Endodermal cell (in vitro differentiated cells): ENCODE results near the gene FXR1. TPM values are rescaled to one million over a fixed set of nuclear protein-coding genes. Genes with fewer than 3 reads are reported as not detected.
A peak's percentile ranks its signal among the peaks of the same experiment; 100 is the strongest.

Experiments used
- DNase-seq: peaks from one replicate; pipeline ENCODE4 v3.0.0-alpha.2; 2017
- H3K27ac ChIP-seq: 2 replicates; pipeline ENCODE4 v1.5.1; 2013; ENCODE audit warnings: mild to moderate bottlenecking, low read depth, low read length, moderate library complexity
- H3K27me3 ChIP-seq: 2 replicates; pipeline ENCODE4 v1.6.1; 2013; ENCODE audit warnings: mild to moderate bottlenecking, low read length, moderate library complexity; ENCODE audit not compliant: insufficient read depth, control insufficient read depth, poor library complexity, severe bottlenecking
- H3K36me3 ChIP-seq: 2 replicates; pipeline ENCODE4 v1.7.0; 2013; ENCODE audit warnings: mild to moderate bottlenecking, low read length, moderate library complexity; ENCODE audit not compliant: control insufficient read depth, insufficient read depth
- H3K4me1 ChIP-seq: one replicate; pipeline ENCODE4 v1.7.0; 2013; ENCODE audit warnings: low read length; ENCODE audit not compliant: control insufficient read depth, insufficient read depth
- H3K4me3 ChIP-seq: 2 replicates; pipeline ENCODE4 v1.5.1; 2013; ENCODE audit warnings: mild to moderate bottlenecking, low read length, moderate library complexity
- H3K9ac ChIP-seq: 2 replicates; pipeline ENCODE4 v1.6.1; 2013; ENCODE audit warnings: mild to moderate bottlenecking, low read length, moderate library complexity; ENCODE audit not compliant: poor library complexity, severe bottlenecking; ENCODE audit errors: extremely low read depth
- H3K9me3 ChIP-seq: 2 replicates; pipeline ENCODE4 v1.6.1; 2013; ENCODE audit warnings: mild to moderate bottlenecking, low read length, moderate library complexity; ENCODE audit not compliant: control insufficient read depth
- H3K27ac Mint-ChIP-seq: 2 replicates; pipeline ENCODE4 v1.8.0; 2020; ENCODE audit warnings: mixed read lengths
- H3K27me3 Mint-ChIP-seq: 2 replicates; pipeline ENCODE4 v1.8.0; 2021; ENCODE audit warnings: mild to moderate bottlenecking, mixed read lengths; ENCODE audit not compliant: insufficient read depth
- H3K36me3 Mint-ChIP-seq: 2 replicates; pipeline ENCODE4 v1.8.0; 2020; ENCODE audit warnings: low read depth, mixed read lengths
- H3K4me1 Mint-ChIP-seq: 2 replicates; pipeline ENCODE4 v1.8.0; 2020; ENCODE audit warnings: mixed read lengths
- H3K4me3 Mint-ChIP-seq: 2 replicates; pipeline ENCODE4 v1.8.0; 2020; ENCODE audit warnings: mild to moderate bottlenecking, moderate library complexity, mixed read lengths
- H3K9me3 Mint-ChIP-seq: 2 replicates; pipeline ENCODE4 v1.8.0; 2020; ENCODE audit warnings: mild to moderate bottlenecking, mixed read lengths
- WGBS, 2 experiments: methylation state at CpG; one replicate each; pipeline versions ENCODE4 v1.1.5 to v1.1.7; 2013; ENCODE audit warnings: missing lambda C conversion rate in 2 of 2, mixed read lengths in 1 of 2; ENCODE audit not compliant: insufficient coverage in 1 of 2, insufficient read length in 1 of 2; 5-methylcytosine and 5-hydroxymethylcytosine counted together
- total RNA-seq, 2 donors: library from RNA; stranded (reverse); fragmentation: NEBNext Ultra II Directional in 1 of 2; extraction: Animal tissue kit (Norgen Biotek cat#: 25700) in 1 of 2; gene quantifications; 2 replicates in 1 of 2; 3 replicates in 1 of 2; pipeline ENCODE4 v1.2.1, GENCODE V29; 2021
- TF ChIP-seq, protein P1 (sequence below): fragments of 200-600 bp; sonication (generic); conservative IDR thresholded peaks from 2 replicates; pipeline ENCODE4 v1.5.0; 2021; ENCODE audit warnings: antibody characterized with exemption, mild to moderate bottlenecking

Gene FXR1
- total RNA-seq, 2 donors from 2014 or later, result 252 to 298 TPM

GRCh38 chr3:180922242-180922641 lies 9.8 kb downstream of the FXR1 start:
- H3K27ac ChIP-seq, result no peak overlapping the region
- no peak for DNase-seq
- H3K4me1 Mint-ChIP-seq, result peaks cover 39% of the 10 kb centered on the region
- H3K4me3 Mint-ChIP-seq, result no peak overlapping the region
- TF ChIP-seq, protein P1, sequence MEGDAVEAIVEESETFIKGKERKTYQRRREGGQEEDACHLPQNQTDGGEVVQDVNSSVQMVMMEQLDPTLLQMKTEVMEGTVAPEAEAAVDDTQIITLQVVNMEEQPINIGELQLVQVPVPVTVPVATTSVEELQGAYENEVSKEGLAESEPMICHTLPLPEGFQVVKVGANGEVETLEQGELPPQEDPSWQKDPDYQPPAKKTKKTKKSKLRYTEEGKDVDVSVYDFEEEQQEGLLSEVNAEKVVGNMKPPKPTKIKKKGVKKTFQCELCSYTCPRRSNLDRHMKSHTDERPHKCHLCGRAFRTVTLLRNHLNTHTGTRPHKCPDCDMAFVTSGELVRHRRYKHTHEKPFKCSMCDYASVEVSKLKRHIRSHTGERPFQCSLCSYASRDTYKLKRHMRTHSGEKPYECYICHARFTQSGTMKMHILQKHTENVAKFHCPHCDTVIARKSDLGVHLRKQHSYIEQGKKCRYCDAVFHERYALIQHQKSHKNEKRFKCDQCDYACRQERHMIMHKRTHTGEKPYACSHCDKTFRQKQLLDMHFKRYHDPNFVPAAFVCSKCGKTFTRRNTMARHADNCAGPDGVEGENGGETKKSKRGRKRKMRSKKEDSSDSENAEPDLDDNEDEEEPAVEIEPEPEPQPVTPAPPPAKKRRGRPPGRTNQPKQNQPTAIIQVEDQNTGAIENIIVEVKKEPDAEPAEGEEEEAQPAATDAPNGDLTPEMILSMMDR, result no peak
- no peaks in the 10 kb centered on the region for H3K4me1 ChIP-seq
- H3K9ac ChIP-seq, result no peak overlapping the region
- H3K36me3 ChIP-seq, result peaks cover 43% of the 10 kb centered on the region
- H3K9me3 ChIP-seq, result no peaks in the 10 kb centered on the region
- no peak overlapping the region for H3K27ac Mint-ChIP-seq
- H3K27me3 Mint-ChIP-seq, result no peaks in the 10 kb centered on the region
- H3K36me3 Mint-ChIP-seq, result peaks cover 23% of the 10 kb centered on the region
- no peaks in the 10 kb centered on the region for H3K27me3 ChIP-seq
- H3K9me3 Mint-ChIP-seq, result no peaks in the 10 kb centered on the region
- no peak overlapping the region for H3K4me3 ChIP-seq

DNA sequence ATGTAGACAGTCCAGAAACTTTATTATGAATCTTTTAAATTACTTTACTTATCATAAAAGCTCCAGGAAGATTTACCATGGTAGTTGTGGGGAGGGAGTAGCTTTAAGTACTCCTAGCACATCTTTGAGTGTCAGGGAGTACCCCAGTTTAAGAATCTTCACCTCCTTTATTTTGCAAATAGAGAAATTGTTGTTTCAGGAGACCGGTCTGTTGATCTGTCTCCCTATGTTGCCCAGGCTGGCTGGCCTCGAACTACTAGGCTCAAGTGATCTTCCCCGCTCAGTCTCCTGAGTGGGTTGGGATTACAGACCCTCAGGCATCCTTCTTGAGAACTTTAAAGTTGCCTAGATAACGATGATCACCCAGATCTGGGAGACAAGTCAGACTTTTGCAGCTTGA lies 11.1 kb downstream of the FXR1 start:
- Histone ChIP-seq H3K27me3 (no peaks in the 10 kb centered on the region), H3K27ac (no peak overlapping the region), H3K9me3 (no peaks in the 10 kb centered on the region), H3K4me3 (no peak overlapping the region), H3K9ac (no peak overlapping the region), H3K36me3 (peaks cover 31% of the 10 kb centered on the region), H3K4me1 (no peaks in the 10 kb centered on the region)
- Mint-ChIP-seq H3K4me1 (peaks cover 36% of the 10 kb centered on the region), H3K4me3 (no peak overlapping the region), H3K27ac (peak overlapping the region; percentile 64), H3K27me3 (no peaks in the 10 kb centered on the region), H3K9me3 (no peaks in the 10 kb centered on the region), H3K36me3 (peaks cover 25% of the 10 kb centered on the region)
- DNase-seq, result no peak
- TF ChIP-seq, protein P1, result no peak
- 92 to 95% methylated on average over 4 of the region's 4 CpGs for WGBS, 2 experiments

GRCh38 chr3:180926526-180926925 lies 14.1 kb downstream of the FXR1 start:
- H3K27me3 ChIP-seq, result no peaks in the 10 kb centered on the region
- no peak overlapping the region for H3K27ac Mint-ChIP-seq
- peaks cover 33% of the 10 kb centered on the region for H3K4me1 Mint-ChIP-seq

More at GRCh38 chr3:180926526-180926925, 14.1 kb downstream of the FXR1 start:
- Histone ChIP-seq H3K4me3 (no peak overlapping the region), H3K27ac (no peak overlapping the region), H3K36me3 (peaks cover 33% of the 10 kb centered on the region), H3K9ac (no peak overlapping the region), H3K9me3 (no peaks in the 10 kb centered on the region), H3K4me1 (no peaks in the 10 kb centered on the region)
- Mint-ChIP-seq H3K27me3 (no peaks in the 10 kb centered on the region), H3K4me3 (no peak overlapping the region), H3K36me3 (peaks cover 23% of the 10 kb centered on the region), H3K9me3 (peaks cover 2% of the 10 kb centered on the region)
- 84 to 100% methylated on average over 1 to 2 of the region's 2 CpGs for WGBS, 2 experiments
- no peak for DNase-seq
- TF ChIP-seq, protein P1, result no peak
